SK-N-SH (cell line): ENCODE measurements around the gene BCAS4.

ENCODE experiments used
- CTCF ChIP-seq: fragments of 200-600 bp; sonication (generic); IDR thresholded peaks from 2 replicates; pipeline ENCODE4 v1.6.1; 2017; ENCODE audit warnings: antibody characterized with exemption, mild to moderate bottlenecking, moderate library complexity
- EP300 ChIP-seq, 2 experiments: IDR thresholded peaks; 2 replicates each; pipeline versions ENCODE4 v1.4.0 to v1.6.1; 2012; ENCODE audit warnings: borderline replicate concordance in 1 of 2, low read depth in 1 of 2, low read length in 1 of 2
- SMC3 ChIP-seq: IDR thresholded peaks from 2 replicates; pipeline ENCODE4 v1.6.1; 2012; ENCODE audit warnings: low read depth, low read length, improper control_type of control experiment
- TEAD4 ChIP-seq: IDR thresholded peaks from 2 replicates; pipeline ENCODE4 v1.4.0; 2012; ENCODE audit warnings: mild to moderate bottlenecking, borderline replicate concordance; ENCODE audit not compliant: insufficient read depth
- USF2 ChIP-seq: fragments of 150-350 bp; IDR thresholded peaks from 2 replicates; pipeline ENCODE4 v1.6.1; 2017; ENCODE audit warnings: antibody characterized with exemption, low read length, low read depth, borderline replicate concordance

- TF ChIP-seq CTCF (no peak), TEAD4 (no peak), EP300 (IDR thresholded peaks at IDR 0.05; ENCODE audit: borderline replicate concordance in 1 of 2, low read depth in 1 of 2, low read length in 1 of 2) (no peak), USF2 (no peak), SMC3 (no peak)
Observed at GRCh38 chr20:50874758-50875665, 80.2 kb downstream of the BCAS4 start.
